PC-3 (cell line): ENCODE data around the gene LILRB3.
"Not testable (repeated sequence)": the region's sequence is repeated elsewhere in the genome, so short reads cannot be mapped to it uniquely, and the experiment has no call there.

ENCODE experiments used
- CTCF ChIP-seq: fragments of 300-600 bp; sonication (generic); conservative IDR thresholded peaks from 2 replicates; pipeline ENCODE4 v1.5.1; 2017; ENCODE audit warnings: antibody characterized with exemption, low read depth, mild to moderate bottlenecking, low read length
- EZH2phosphoT487 ChIP-seq: fragments of 300-600 bp; sonication (generic); IDR thresholded peaks from 2 replicates; pipeline ENCODE4 v1.6.1; 2018; ENCODE audit warnings: mild to moderate bottlenecking, antibody characterized with exemption, low read length, borderline replicate concordance

- TF ChIP-seq CTCF, EZH2phosphoT487: not testable (repeated sequence)
These were observed 8.6 kb downstream of the LILRB3 start for GRCh38 chr19:54214217-54214616.
